ENCODE data around the gene VEGFB. TPM values are rescaled to one million over a fixed set of nuclear protein-coding genes. Genes with fewer than 3 reads are reported as not detected.

The VEGFB gene
- total RNA-seq, 4 donors from 2014 or later: 56.1 to 75.0 (median 65.5) TPM

Other genes with a start within 250 kb of the VEGFB start
- 100 to 1,000 TPM in 1 of 4 donors, 10 to 100 TPM in 3; 78.4 to 117 (median 93.5) TPM for gene OTUB1, start 248.1 kb upstream of the VEGFB start, total RNA-seq
- not detected for gene FLRT1, start 198.7 kb upstream of the VEGFB start, total RNA-seq
- 10 to 100 TPM; 29.2 to 64.6 (median 46.2) TPM for gene MACROD1, start 68.5 kb upstream of the VEGFB start, total RNA-seq
- gene STIP1, start 48.4 kb upstream of the VEGFB start, total RNA-seq: 10 to 100 TPM; 47.1 to 93.9 (median 87.4) TPM
- gene FERMT3, start 27.9 kb upstream of the VEGFB start, total RNA-seq: 10 to 100 TPM in 2 of 4 donors, 1 to 10 TPM in 2; 4.7 to 22.2 (median 8.2) TPM
- 10 to 100 TPM; 48.4 to 62.2 (median 52.8) TPM for gene TRPT1, start 8.4 kb upstream of the VEGFB start, total RNA-seq
- 10 to 100 TPM; 44.5 to 66.1 (median 54.4) TPM for gene NUDT22, start 8.3 kb upstream of the VEGFB start, total RNA-seq
- 10 to 100 TPM; 26.9 to 55.1 (median 37.3) TPM for gene DNAJC4, start 4.0 kb upstream of the VEGFB start, total RNA-seq
- gene FKBP2, start 6.5 kb downstream of the VEGFB start, total RNA-seq: 10 to 100 TPM; 43.9 to 64.7 (median 53.4) TPM
- gene PPP1R14B, start 12.4 kb downstream of the VEGFB start, total RNA-seq: 100 to 1,000 TPM; 127 to 220 (median 158) TPM
- gene PLCB3, start 16.9 kb downstream of the VEGFB start, total RNA-seq: 10 to 100 TPM; 33.3 to 46.9 (median 36.3) TPM
- gene BAD, start 50.1 kb downstream of the VEGFB start, total RNA-seq: 10 to 100 TPM; 57.1 to 71.9 (median 64.4) TPM
- gene GPR137, start 51.3 kb downstream of the VEGFB start, total RNA-seq: 10 to 100 TPM; 17.8 to 30.0 (median 19.7) TPM
- not detected for gene KCNK4, start 56.7 kb downstream of the VEGFB start, total RNA-seq
- gene CATSPERZ, start 65.8 kb downstream of the VEGFB start, total RNA-seq: not detected
- gene ESRRA, start 70.9 kb downstream of the VEGFB start, total RNA-seq: 10 to 100 TPM; 65.0 to 93.6 (median 74.3) TPM
- gene TRMT112, start 83.0 kb downstream of the VEGFB start, total RNA-seq: 100 to 1,000 TPM; 170 to 332 (median 255) TPM
- 100 to 1,000 TPM; 130 to 227 (median 187) TPM for gene PRDX5, start 83.5 kb downstream of the VEGFB start, total RNA-seq
- 1 to 10 TPM; 3.3 to 8.3 (median 5.4) TPM for gene CCDC88B, start 105.6 kb downstream of the VEGFB start, total RNA-seq
- 10 to 100 TPM; 29.4 to 46.0 (median 39.6) TPM for gene RPS6KA4, start 124.6 kb downstream of the VEGFB start, total RNA-seq